Tibial nerve (tissue), 4 donors: ENCODE results near the gene NECTIN1. TPM values are rescaled to one million over a fixed set of nuclear protein-coding genes. Genes with fewer than 3 reads are reported as not detected.

Experiments
- DNase-seq, 2 donors: peaks; one replicate each; pipeline ENCODE4 v3.0.0-alpha.2; 2019; ENCODE audit warnings: low spot score in 2 of 2
- H3K27ac ChIP-seq, 4 donors: fragments of 200-600 bp; sonication (generic) in 3 of 4; one replicate each; pipeline ENCODE4 v1.5.1; 2017 to 2019; ENCODE audit warnings: mild to moderate bottlenecking in 1 of 4
- H3K27me3 ChIP-seq, 2 donors: fragments of 200-600 bp; sonication (generic) in 1 of 2; one replicate each; pipeline versions ENCODE4 v1.5.1 to v1.6.0; 2017 to 2019
- H3K36me3 ChIP-seq, 3 donors: fragments of 200-600 bp; sonication (generic); one replicate each; pipeline ENCODE4 v1.5.1; 2018 to 2019
- H3K4me1 ChIP-seq, 4 donors: fragments of 200-600 bp; sonication (generic) in 3 of 4; one replicate each; pipeline ENCODE4 v1.5.1; 2017 to 2019
- H3K4me3 ChIP-seq, 4 donors: fragments of 200-600 bp; sonication (generic) in 3 of 4; one replicate each; pipeline ENCODE4 v1.5.1; 2017 to 2019; ENCODE audit warnings: mild to moderate bottlenecking in 1 of 4, moderate library complexity in 1 of 4
- H3K9me3 ChIP-seq, 4 donors: fragments of 200-600 bp; sonication (generic) in 3 of 4; one replicate each; pipeline ENCODE4 v1.5.1; 2017 to 2019
- EP300 ChIP-seq, 2 donors: sonication (generic); formaldehyde crosslinking; IDR thresholded peaks; one replicate each; pipeline ENCODE4 v1.6.1; 2017; ENCODE audit warnings: antibody characterized with exemption in 2 of 2, mild to moderate bottlenecking in 1 of 2
- POLR2A ChIP-seq, 2 donors: fragments of 450-650 bp; IDR thresholded peaks; one replicate each; pipeline ENCODE4 v1.6.1; 2017; ENCODE audit warnings: antibody characterized with exemption in 2 of 2, mild to moderate bottlenecking in 2 of 2, moderate library complexity in 2 of 2
- WGBS, 2 donors: methylation state at CpG; one replicate each; pipeline ENCODE4 v1.1.5; 2018; 5-methylcytosine and 5-hydroxymethylcytosine counted together
- total RNA-seq, 4 donors: library from RNA; depleted of rRNA; stranded (reverse); fragments of >200 nt; gene quantifications; one replicate each; pipeline ENCODE4 v1.1.0, GENCODE V29; 2016
- TF ChIP-seq, protein P1 (sequence below), 5 experiments: fragments of 200-600 bp in 3 of 5; fragments of 450-650 bp in 2 of 5; sonication (generic) in 3 of 5; IDR thresholded peaks; one replicate each; pipeline ENCODE4 v1.5.1; 2016 to 2019; ENCODE audit warnings: antibody characterized with exemption in 5 of 5, mild to moderate bottlenecking in 3 of 5, moderate library complexity in 2 of 5

Gene NECTIN1
- total RNA-seq, 4 donors from 2014 or later: 6.0 to 29.1 (median 14.0) TPM

DNA sequence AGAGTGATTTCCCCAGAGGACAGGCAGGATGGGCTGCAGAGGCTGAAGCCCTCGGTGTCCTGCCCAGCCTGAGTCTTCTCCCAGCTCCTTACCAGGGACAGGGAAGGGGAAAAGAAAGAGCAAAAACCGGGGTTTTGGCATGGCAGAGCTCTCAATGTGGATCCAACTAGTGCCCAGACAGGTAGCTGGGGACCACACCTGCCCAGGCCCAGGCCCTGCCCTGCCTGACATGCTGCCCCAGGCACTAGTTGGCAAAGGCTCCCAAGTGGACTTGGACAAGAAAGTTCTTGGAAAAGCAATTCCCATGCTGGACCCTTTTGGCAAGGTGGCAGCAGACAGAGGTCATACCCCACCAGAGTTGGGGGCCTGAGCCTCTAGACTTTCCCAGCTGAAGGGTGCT, 31.1 kb downstream of the NECTIN1 start:
- whole genome bisulfite sequencing, 2 donors: 60 to 79% methylated on average over 2 of the region's 2 CpGs
- TF ChIP-seq EP300 (IDR thresholded peaks at IDR 0.05) (no peak), POLR2A (IDR thresholded peaks at IDR 0.05) (no peak)
- TF ChIP-seq, protein P1, sequence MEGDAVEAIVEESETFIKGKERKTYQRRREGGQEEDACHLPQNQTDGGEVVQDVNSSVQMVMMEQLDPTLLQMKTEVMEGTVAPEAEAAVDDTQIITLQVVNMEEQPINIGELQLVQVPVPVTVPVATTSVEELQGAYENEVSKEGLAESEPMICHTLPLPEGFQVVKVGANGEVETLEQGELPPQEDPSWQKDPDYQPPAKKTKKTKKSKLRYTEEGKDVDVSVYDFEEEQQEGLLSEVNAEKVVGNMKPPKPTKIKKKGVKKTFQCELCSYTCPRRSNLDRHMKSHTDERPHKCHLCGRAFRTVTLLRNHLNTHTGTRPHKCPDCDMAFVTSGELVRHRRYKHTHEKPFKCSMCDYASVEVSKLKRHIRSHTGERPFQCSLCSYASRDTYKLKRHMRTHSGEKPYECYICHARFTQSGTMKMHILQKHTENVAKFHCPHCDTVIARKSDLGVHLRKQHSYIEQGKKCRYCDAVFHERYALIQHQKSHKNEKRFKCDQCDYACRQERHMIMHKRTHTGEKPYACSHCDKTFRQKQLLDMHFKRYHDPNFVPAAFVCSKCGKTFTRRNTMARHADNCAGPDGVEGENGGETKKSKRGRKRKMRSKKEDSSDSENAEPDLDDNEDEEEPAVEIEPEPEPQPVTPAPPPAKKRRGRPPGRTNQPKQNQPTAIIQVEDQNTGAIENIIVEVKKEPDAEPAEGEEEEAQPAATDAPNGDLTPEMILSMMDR (IDR thresholded peaks at IDR 0.05): no peak
- no peak overlapping the region for H3K4me3 ChIP-seq
- DNase-seq: no peak
- H3K27me3 ChIP-seq: no peaks in the 10 kb centered on the region
- peaks cover 0 to 32% (median 4%) of the 10 kb centered on the region in 4 donors for H3K4me1 ChIP-seq
- H3K9me3 ChIP-seq: no peaks in the 10 kb centered on the region
- H3K36me3 ChIP-seq: no peaks in the 10 kb centered on the region
- no peak overlapping the region for H3K27ac ChIP-seq

DNA sequence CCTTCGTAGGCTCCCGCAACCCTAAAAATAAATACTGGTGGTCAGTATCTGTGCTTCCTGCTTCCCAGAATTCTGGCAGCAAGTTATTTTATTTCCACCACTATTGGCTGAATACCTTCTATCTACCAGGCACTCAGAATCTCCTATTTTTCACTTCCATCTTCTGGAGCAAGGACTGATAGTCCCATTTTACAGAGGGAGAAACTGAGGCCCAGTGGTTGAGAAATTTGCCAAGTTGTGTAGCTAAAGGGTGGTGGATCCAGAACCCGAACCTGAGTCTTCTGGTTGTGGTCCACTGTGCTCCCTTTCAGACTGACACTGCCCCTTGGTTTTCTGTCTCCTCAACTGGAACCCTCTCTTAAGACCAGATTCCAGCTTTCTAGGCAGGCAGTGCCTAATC, 31.6 kb downstream of the NECTIN1 start:
- H3K4me3 ChIP-seq: no peak overlapping the region
- peaks cover 0 to 32% (median 4%) of the 10 kb centered on the region in 4 donors for H3K4me1 ChIP-seq
- no peak for DNase-seq
- WGBS, 2 donors: 81 to 84% methylated on average over 3 of the region's 3 CpGs
- no peak overlapping the region for H3K27ac ChIP-seq
- H3K9me3 ChIP-seq: no peaks in the 10 kb centered on the region
- H3K27me3 ChIP-seq: no peaks in the 10 kb centered on the region
- TF ChIP-seq EP300 (IDR thresholded peaks at IDR 0.05): no peak
- no peak for TF ChIP-seq POLR2A (IDR thresholded peaks at IDR 0.05)
- TF ChIP-seq, protein P1 (IDR thresholded peaks at IDR 0.05): no peak
- no peaks in the 10 kb centered on the region for H3K36me3 ChIP-seq

DNA sequence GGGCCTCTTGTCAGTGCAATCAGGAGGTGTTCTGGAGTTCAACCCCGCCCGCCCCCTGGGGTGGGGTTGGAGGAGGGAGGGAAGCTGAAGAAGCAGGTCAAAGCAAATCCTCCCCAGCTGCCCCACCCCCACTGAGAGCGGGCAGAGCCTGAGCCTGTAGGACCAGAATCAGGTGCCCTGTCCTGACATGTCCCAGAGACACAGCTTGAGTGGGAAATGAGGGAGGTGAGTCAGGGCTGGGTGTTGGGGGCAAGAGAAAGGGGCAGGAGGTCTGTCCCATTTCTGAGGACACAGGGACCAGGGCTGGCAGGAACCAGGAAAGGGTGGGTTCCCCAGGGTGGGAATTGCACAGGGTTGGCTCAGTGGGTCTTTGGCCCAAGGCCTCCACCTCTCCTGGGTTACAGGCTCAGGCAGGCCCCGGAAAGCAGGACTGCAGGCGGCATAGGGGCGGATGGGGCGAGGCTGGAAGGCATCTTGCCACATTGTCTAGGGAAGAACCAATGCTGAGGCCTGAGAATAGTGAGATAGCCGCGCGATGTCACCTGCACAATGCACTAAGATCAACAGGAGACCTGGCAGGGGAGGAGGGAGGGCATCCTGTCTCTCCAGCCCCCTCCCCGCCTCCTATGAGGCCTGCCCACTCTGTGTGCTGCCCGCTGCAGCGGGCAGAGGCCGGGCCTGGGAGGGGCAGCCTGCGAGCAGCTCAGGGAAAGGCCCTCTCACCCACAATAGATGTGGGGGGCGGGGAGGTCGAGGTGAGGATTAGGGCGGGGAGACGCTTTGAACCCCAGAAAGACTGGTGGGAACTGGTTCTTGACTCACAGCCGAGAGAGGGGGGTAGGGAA, 32.4 kb downstream of the NECTIN1 start:
- DNase-seq: no peak
- no peaks in the 10 kb centered on the region for H3K36me3 ChIP-seq
- H3K4me1 ChIP-seq: peaks cover 0 to 34% (median 4%) of the 10 kb centered on the region in 4 donors
- no peaks in the 10 kb centered on the region for H3K9me3 ChIP-seq
- 61 to 77% methylated on average over 20 of the region's 20 CpGs for WGBS, 2 donors
- TF ChIP-seq, protein P1 (IDR thresholded peaks at IDR 0.05): no peak
- H3K27ac ChIP-seq: no peak overlapping the region
- no peaks in the 10 kb centered on the region for H3K27me3 ChIP-seq
- H3K4me3 ChIP-seq: no peak overlapping the region

DNA sequence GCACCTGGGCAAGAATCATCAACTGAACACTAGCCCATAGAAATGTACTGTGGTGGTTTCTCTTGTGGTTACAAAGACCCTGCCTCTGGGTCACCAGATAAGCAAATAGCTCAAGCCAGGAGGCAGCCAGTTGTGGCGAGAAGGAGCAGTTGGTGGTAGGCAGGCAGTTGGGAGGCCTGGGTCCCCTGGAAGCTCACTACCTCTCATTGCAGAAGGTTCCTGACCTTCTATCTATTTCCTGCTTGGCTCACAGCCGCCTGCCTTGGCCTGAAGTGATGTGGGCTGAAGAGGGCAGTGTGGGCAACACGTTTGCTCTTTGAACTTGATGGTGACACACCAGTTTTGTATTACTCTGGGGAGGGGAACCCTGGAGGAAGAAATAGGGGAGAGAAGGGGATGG, 34.7 kb downstream of the NECTIN1 start:
- DNase-seq: no peak
- no peak overlapping the region for H3K4me3 ChIP-seq
- H3K27ac ChIP-seq: no peak overlapping the region
- H3K36me3 ChIP-seq: no peaks in the 10 kb centered on the region
- TF ChIP-seq POLR2A (IDR thresholded peaks at IDR 0.05) (no peak), EP300 (IDR thresholded peaks at IDR 0.05) (no peak)
- TF ChIP-seq, protein P1 (IDR thresholded peaks at IDR 0.05): no peak
- H3K27me3 ChIP-seq: no peaks in the 10 kb centered on the region
- no peaks in the 10 kb centered on the region for H3K9me3 ChIP-seq
- 69 to 70% methylated on average over 3 of the region's 3 CpGs for whole genome bisulfite sequencing, 2 donors
- peaks cover 0 to 33% (median 4%) of the 10 kb centered on the region in 4 donors for H3K4me1 ChIP-seq

DNA sequence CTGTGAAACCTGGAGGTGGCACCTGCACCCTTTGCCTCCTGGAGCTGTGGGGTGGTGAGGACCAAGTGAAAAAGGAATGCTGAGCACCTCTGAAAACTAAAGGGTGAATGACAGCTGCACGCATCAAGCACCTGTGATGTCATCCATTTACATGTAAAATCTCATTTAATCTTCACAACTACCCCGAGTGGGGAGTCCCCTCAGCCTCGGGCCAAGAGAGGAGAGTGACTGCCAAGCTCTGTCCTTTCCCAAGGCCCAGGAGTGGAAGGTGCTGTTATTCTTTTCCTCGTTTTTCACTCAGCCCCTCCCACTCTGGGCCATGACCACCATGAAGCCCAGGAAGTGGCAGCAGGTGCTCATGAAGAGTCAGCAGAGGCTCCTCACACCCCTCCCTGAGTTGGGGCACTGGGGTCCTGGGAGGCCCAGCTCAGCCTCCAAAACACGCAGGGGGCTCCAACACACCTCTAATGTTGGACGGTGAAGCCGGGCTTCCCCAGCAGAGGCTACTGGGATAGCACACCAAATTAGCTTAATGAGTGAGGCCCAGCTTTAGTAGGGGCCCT, 35.7 kb downstream of the NECTIN1 start:
- TF ChIP-seq EP300 (IDR thresholded peaks at IDR 0.05): no peak
- TF ChIP-seq, protein P1 (IDR thresholded peaks at IDR 0.05): no peak
- TF ChIP-seq POLR2A (IDR thresholded peaks at IDR 0.05): no peak
- Histone ChIP-seq H3K4me1 (peaks cover 0 to 25% (median 0%) of the 10 kb centered on the region in 4 donors), H3K9me3 (no peaks in the 10 kb centered on the region), H3K36me3 (no peaks in the 10 kb centered on the region), H3K4me3 (no peak overlapping the region), H3K27me3 (no peaks in the 10 kb centered on the region), H3K27ac (no peak overlapping the region)
- 73 to 83% methylated on average over 7 of the region's 7 CpGs for WGBS, 2 donors
- DNase-seq: no peak
